ENCODE measurements around the gene CAT.

Gene CAT

DNA sequence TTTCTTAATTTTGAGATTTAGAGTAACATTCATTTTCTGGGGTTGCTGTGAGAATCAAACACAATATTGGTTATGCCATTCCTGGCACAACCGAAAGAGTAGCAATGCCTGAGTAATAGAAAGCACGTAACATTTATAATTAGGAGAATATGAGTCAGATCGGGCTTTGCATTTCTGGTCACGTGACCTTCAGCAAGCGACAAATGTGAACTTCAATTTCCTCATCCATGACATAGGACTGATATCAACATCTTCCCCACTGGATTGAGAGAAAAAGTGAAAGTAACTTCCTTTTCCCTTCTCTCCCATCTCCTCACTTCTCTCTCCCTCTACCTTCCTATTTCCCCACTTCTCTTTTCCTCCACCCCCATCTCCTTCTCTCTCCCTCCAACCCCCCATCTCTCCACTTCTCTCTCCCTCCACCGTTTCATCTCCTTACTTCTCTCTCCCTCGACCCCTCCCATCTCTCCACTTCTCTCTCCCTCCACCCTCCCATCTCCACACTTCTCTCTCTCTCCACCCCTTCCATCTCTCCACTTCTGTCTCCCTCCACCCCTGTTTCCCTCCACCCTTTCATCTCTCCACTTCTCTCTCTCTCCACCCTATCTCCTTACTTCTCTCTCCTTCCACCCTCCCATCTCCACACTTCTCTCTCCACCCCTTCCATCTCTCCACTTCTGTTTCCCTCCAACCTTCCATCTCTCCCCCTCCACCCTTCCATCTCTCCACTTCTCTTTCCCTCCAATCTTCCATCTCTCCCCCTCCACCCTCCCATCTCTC, 33.5 kb upstream of the CAT start:
- TF ChIP-seq ZFX (IDR thresholded peaks at IDR 0.05): no peak
- TF ChIP-seq, protein P1, sequence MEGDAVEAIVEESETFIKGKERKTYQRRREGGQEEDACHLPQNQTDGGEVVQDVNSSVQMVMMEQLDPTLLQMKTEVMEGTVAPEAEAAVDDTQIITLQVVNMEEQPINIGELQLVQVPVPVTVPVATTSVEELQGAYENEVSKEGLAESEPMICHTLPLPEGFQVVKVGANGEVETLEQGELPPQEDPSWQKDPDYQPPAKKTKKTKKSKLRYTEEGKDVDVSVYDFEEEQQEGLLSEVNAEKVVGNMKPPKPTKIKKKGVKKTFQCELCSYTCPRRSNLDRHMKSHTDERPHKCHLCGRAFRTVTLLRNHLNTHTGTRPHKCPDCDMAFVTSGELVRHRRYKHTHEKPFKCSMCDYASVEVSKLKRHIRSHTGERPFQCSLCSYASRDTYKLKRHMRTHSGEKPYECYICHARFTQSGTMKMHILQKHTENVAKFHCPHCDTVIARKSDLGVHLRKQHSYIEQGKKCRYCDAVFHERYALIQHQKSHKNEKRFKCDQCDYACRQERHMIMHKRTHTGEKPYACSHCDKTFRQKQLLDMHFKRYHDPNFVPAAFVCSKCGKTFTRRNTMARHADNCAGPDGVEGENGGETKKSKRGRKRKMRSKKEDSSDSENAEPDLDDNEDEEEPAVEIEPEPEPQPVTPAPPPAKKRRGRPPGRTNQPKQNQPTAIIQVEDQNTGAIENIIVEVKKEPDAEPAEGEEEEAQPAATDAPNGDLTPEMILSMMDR (conservative IDR thresholded peaks at IDR 0.05): no peak
- H3K27ac ChIP-seq: no peak overlapping the region

- no peak overlapping the region for H3K27ac ChIP-seq
- TF ChIP-seq, protein P1 (conservative IDR thresholded peaks at IDR 0.05): no peak
These were observed 32.3 kb upstream of the CAT start for GRCh38 chr11:34406413-34406812.

DNA sequence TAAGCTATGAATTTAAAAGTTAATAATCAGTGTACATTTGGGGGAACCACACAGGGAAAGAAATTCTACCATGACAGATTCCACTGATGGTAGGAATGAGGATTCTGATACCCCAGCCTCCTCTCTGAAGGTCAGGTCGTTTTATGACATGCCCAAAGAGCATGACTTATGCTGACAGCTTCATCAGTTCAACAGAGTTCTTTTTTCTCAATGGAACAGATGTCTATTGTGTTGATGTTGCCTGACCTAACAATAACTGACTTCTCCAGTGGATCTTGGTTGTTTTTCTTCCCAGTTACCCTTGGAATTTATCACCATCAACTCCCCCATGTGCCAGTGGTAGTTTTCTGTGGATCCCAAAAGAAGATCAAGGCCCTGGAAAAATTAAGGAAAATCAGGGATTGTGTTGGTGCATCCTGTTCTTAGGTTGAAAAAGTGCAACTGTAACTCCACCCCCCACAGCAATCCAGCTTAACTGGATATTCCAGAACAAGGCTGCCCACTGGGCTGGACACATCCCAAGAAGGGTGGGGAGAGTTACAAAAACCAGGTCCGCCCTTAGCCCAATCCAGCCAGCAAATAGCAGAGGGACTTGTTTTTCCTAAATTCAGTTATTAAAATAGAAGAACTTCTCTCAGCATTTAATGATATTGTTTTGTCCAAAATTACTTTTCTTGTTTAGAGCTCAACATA, 31.5 kb upstream of the CAT start:
- no peak overlapping the region; the same call in 1 of the 2 replicates for H3K27ac ChIP-seq
- TF ChIP-seq ZFX (IDR thresholded peaks at IDR 0.05): no peak
- TF ChIP-seq, protein P1 (conservative IDR thresholded peaks at IDR 0.05): no peak

GRCh38 chr11:34408580-34409172, 30.1 kb upstream of the CAT start:
- TF ChIP-seq ZFX (IDR thresholded peaks at IDR 0.05): no peak
- TF ChIP-seq, protein P1 (conservative IDR thresholded peaks at IDR 0.05): no peak
- no peak overlapping the region for H3K27ac ChIP-seq

GRCh38 chr11:34411111-34411510, 27.6 kb upstream of the CAT start:
- TF ChIP-seq, protein P1 (conservative IDR thresholded peaks at IDR 0.05): no peak
- no peak for TF ChIP-seq ZFX (IDR thresholded peaks at IDR 0.05)
- H3K27ac ChIP-seq: no peak overlapping the region

GRCh38 chr11:34411791-34412190, 26.9 kb upstream of the CAT start:
- H3K27ac ChIP-seq: no peak overlapping the region
- TF ChIP-seq, protein P1 (conservative IDR thresholded peaks at IDR 0.05): no peak
- no peak for TF ChIP-seq ZFX (IDR thresholded peaks at IDR 0.05)

GRCh38 chr11:34413263-34413662, 25.5 kb upstream of the CAT start:
- H3K27ac ChIP-seq: no peak overlapping the region
- TF ChIP-seq, protein P1 (conservative IDR thresholded peaks at IDR 0.05): no peak
- TF ChIP-seq ZFX (IDR thresholded peaks at IDR 0.05): no peak
